Stimulated activated CD4-positive, alpha-beta T cell treated with anti-CD3 and anti-CD28 coated beads, TNF-alpha, amount 100 ng/mL, for 4 hours (primary cell): Measurements from ENCODE around the gene TGM1.
"Not testable (repeated sequence)": the region's sequence is repeated elsewhere in the genome, so short reads cannot be mapped to it uniquely, and the experiment has no call there.

ENCODE experiments used
- DNase-seq, 3 experiments: peaks; one replicate each; pipeline ENCODE4 v3.0.0-alpha.2; 2020; ENCODE audit warnings: low read depth in 3 of 3

TGM1 gene

GRCh38 chr14:24254630-24255392 lies 8.2 kb downstream of the TGM1 start:
- no peak for DNase-seq

- DNase-seq, result no peak
These were observed 9.0 kb downstream of the TGM1 start for GRCh38 chr14:24253936-24254335.

GRCh38 chr14:24252289-24253124 lies 10.5 kb downstream of the TGM1 start:
- no peak for DNase-seq

- no peak for DNase-seq
These were observed 11.1 kb downstream of the TGM1 start for GRCh38 chr14:24251880-24252288.

GRCh38 chr14:24250354-24250753 lies 12.6 kb downstream of the TGM1 start:
- DNase-seq, result no peak

GRCh38 chr14:24249230-24250021 lies 13.6 kb downstream of the TGM1 start:
- no peak for DNase-seq

GRCh38 chr14:24247422-24247821 lies 15.6 kb downstream of the TGM1 start:
- DNase-seq, result no peak

- DNase-seq, result no peak
These were observed 16.2 kb downstream of the TGM1 start for GRCh38 chr14:24246765-24247212.

GRCh38 chr14:24245350-24245749 lies 17.6 kb downstream of the TGM1 start:
- DNase-seq, result not testable (repeated sequence)

GRCh38 chr14:24243336-24243836 lies 19.6 kb downstream of the TGM1 start:
- no peak for DNase-seq

- DNase-seq, result peak; percentile 88 to 90 (median 88)
These were observed 21.0 kb downstream of the TGM1 start for GRCh38 chr14:24241829-24242443.

- no peak for DNase-seq
These were observed 22.7 kb downstream of the TGM1 start for GRCh38 chr14:24240110-24240918.

- no peak for DNase-seq
These were observed 24.4 kb downstream of the TGM1 start for GRCh38 chr14:24238527-24239037.

- no peak for DNase-seq
These were observed 24.9 kb downstream of the TGM1 start for GRCh38 chr14:24238123-24238522.

GRCh38 chr14:24237463-24237955 lies 25.5 kb downstream of the TGM1 start:
- DNase-seq, result no peak

- no peak for DNase-seq
These were observed 26.1 kb downstream of the TGM1 start for GRCh38 chr14:24236689-24237462.

GRCh38 chr14:24235804-24236688 lies 26.9 kb downstream of the TGM1 start:
- DNase-seq, result no peak
